ENCODE results near the gene UBE4B.

DNA sequence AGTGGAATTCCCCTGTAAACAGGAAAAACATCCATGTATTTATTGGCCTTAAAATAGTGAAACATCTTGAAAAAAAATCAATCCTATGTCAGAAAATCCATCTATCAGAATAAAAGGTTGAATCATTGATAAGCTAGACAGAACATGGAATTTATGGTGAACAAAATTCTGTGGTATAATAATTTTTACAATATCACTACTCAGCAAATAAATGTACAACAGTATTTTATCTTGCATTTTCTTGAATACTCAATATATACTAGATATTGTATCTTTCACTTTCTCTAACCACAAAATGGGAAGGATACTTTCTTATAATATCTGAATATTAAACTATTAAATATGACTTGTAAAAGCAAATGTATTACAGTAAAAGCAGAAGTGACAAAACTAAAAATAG lies 5.7 kb upstream of the UBE4B start:
- TF ChIP-seq, protein P1, sequence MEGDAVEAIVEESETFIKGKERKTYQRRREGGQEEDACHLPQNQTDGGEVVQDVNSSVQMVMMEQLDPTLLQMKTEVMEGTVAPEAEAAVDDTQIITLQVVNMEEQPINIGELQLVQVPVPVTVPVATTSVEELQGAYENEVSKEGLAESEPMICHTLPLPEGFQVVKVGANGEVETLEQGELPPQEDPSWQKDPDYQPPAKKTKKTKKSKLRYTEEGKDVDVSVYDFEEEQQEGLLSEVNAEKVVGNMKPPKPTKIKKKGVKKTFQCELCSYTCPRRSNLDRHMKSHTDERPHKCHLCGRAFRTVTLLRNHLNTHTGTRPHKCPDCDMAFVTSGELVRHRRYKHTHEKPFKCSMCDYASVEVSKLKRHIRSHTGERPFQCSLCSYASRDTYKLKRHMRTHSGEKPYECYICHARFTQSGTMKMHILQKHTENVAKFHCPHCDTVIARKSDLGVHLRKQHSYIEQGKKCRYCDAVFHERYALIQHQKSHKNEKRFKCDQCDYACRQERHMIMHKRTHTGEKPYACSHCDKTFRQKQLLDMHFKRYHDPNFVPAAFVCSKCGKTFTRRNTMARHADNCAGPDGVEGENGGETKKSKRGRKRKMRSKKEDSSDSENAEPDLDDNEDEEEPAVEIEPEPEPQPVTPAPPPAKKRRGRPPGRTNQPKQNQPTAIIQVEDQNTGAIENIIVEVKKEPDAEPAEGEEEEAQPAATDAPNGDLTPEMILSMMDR (IDR thresholded peaks at IDR 0.05 in 2 of 3, conservative IDR thresholded peaks at IDR 0.05 in 1 of 3; ENCODE audit: borderline replicate concordance in 1 of 3, insufficient read depth in 1 of 3, low read depth in 2 of 3, low read length in 2 of 3), result no peak
- TF ChIP-seq, protein P2, sequence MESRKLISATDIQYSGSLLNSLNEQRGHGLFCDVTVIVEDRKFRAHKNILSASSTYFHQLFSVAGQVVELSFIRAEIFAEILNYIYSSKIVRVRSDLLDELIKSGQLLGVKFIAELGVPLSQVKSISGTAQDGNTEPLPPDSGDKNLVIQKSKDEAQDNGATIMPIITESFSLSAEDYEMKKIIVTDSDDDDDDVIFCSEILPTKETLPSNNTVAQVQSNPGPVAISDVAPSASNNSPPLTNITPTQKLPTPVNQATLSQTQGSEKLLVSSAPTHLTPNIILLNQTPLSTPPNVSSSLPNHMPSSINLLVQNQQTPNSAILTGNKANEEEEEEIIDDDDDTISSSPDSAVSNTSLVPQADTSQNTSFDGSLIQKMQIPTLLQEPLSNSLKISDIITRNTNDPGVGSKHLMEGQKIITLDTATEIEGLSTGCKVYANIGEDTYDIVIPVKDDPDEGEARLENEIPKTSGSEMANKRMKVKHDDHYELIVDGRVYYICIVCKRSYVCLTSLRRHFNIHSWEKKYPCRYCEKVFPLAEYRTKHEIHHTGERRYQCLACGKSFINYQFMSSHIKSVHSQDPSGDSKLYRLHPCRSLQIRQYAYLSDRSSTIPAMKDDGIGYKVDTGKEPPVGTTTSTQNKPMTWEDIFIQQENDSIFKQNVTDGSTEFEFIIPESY (IDR thresholded peaks at IDR 0.05; ENCODE audit: extremely low read depth, insufficient replicate concordance, low read length), result no peak
- no peak for TF ChIP-seq ZNF274 (IDR thresholded peaks at IDR 0.05; ENCODE audit: low read depth, low read length)
- TF ChIP-seq POLR2A (IDR thresholded peaks at IDR 0.05; ENCODE audit: borderline replicate concordance, extremely low read depth, insufficient read depth, insufficient read length), result no peak
- TF ChIP-seq ZFX (IDR thresholded peaks at IDR 0.05), result no peak
- TF ChIP-seq POLR2AphosphoS5 (IDR thresholded peaks at IDR 0.05; ENCODE audit: low read depth, low read length), result no peak
- TF ChIP-seq EZH2phosphoT487 (IDR thresholded peaks at IDR 0.05; ENCODE audit: borderline replicate concordance), result no peak
- no peak for TF ChIP-seq EZH2 (IDR thresholded peaks at IDR 0.05)
- TF ChIP-seq, protein P3, sequence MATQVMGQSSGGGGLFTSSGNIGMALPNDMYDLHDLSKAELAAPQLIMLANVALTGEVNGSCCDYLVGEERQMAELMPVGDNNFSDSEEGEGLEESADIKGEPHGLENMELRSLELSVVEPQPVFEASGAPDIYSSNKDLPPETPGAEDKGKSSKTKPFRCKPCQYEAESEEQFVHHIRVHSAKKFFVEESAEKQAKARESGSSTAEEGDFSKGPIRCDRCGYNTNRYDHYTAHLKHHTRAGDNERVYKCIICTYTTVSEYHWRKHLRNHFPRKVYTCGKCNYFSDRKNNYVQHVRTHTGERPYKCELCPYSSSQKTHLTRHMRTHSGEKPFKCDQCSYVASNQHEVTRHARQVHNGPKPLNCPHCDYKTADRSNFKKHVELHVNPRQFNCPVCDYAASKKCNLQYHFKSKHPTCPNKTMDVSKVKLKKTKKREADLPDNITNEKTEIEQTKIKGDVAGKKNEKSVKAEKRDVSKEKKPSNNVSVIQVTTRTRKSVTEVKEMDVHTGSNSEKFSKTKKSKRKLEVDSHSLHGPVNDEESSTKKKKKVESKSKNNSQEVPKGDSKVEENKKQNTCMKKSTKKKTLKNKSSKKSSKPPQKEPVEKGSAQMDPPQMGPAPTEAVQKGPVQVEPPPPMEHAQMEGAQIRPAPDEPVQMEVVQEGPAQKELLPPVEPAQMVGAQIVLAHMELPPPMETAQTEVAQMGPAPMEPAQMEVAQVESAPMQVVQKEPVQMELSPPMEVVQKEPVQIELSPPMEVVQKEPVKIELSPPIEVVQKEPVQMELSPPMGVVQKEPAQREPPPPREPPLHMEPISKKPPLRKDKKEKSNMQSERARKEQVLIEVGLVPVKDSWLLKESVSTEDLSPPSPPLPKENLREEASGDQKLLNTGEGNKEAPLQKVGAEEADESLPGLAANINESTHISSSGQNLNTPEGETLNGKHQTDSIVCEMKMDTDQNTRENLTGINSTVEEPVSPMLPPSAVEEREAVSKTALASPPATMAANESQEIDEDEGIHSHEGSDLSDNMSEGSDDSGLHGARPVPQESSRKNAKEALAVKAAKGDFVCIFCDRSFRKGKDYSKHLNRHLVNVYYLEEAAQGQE (IDR thresholded peaks at IDR 0.05; ENCODE audit: low read depth), result no peak
- no peak for TF ChIP-seq SIN3A (IDR thresholded peaks at IDR 0.05; ENCODE audit: low read depth)
